ENCODE data around the gene OSBPL10.
"Not testable (repeated sequence)": the region's sequence is repeated elsewhere in the genome, so short reads cannot be mapped to it uniquely, and the experiment has no call there.

Gene OSBPL10

DNA sequence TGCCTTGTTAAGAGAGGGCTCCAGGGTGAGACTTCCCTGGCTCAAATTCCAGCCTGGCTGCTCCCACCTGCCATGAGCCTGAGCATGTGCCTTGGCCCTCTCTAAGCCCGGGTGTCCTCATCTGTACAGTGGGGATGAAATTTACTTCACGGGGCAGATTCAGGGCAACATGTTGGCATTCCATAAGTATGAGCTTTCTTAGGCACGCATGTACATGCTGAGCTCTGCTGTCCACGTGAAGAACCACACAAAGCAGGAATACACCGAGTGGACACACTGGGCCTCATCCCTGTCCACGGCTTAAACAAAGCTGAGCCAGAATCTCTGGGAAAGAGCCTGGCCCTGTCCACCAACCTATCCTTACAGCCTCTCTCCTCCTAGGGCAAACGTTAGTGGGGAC lies 167.4 kb downstream of the OSBPL10 start:
- no peak for DNase-seq (ENCODE audit: low read depth)

DNA sequence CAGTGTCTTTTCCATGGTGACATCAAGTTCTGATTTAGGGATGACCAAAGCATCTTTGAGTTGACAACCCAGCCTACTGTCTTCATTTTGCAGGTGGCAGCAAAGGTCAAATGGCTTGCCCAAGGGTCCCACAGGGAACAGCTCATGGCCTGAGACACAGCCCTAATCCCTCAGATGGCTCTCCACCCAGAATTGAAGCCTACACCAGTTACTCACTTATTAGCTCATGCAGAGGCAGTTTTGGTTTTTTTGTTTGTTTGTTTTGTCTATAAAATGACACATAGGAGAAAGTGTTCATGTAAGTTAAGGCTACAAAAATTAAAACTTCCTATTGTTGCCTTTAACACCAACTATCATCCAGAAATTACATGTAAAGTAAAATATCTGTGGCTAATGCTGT lies 167.9 kb downstream of the OSBPL10 start:
- DNase-seq (ENCODE audit: low read depth): no peak

DNA sequence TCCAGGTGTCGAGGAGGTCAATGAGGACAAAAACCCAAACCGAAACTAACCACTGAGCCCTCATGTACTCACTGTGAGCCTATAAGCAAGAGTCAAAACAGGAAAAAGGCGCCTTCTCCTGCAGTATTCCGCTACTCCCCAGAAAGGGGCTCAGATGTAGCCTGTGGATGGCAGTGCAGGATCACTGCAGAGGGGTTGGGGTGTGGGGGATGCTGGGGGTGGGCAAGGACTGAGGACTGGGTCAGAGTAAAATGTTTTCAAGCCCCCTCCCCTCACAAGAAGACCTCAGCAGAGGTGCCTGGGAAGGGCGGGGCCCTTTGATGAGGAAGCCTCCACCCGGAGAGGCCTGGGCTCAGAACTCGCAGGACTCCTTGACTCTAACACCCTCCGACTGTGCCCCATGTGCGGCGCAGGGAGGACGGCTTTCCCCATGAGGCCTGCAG lies 170.1 kb downstream of the OSBPL10 start:
- DNase-seq (ENCODE audit: low read depth): no peak

DNA sequence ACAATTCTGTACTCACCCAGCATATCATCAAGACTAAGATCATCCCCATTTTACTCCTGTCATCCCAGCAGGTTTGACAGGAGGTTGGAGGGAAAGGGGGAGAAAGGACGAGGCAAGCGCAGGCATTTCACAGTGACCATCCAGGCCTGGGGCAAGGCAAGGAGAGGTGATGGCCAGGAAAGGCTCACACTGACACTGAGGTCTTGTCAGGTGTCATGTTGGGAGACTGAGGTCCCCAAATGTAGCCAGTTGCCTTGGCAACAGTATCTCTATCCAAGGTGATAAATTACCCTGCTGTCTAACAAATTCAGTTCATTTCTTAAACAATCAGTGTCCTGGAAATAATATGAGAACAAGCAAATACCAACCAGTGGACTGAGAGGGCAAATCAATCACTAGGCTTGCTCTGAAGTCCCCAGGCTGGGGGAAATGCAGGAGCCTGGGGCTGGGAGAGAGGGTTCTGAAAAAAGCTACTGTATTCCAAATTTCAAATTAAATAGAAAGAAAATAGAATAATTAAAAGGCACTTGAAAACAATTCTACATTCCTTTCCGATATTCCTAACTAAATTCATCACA lies 172.8 kb downstream of the OSBPL10 start:
- no peak for DNase-seq (ENCODE audit: low read depth)

DNA sequence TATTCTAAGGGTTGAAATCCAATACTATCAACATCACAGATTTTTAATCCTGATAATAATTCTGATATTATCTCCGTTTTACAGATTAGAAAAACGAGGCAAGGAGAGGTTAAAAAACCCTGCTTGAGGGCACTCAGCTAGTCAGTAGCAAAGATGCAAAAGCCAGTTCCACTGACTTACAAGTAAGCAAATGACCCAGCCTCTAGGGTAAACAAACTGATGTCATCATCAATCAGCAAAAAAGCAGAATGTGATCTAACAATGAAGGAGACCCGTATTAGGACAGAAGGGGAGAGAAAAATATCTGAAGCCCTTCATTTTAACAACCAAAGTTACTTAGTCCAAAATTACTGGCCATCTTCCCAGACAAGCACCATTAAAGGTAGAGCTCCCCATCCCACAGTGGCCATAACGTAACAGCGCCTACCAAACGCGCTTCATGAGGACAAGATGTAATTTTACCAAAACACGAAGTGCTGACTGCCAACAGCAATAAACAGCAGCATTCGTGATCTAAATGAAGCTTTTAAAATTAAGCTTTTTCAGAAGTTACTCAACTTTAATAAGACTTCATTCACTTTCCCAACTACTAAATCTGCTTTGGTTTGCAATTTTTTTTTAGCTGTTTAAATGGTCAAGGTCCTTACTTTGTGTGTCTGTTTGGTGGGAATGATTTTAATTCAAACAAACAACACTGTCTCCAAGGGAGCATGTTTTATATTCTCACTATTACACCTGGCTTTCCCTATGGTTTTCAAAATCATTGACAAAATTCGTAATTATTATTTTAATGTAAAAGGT lies 176.6 kb downstream of the OSBPL10 start:
- DNase-seq (ENCODE audit: low read depth): no peak

DNA sequence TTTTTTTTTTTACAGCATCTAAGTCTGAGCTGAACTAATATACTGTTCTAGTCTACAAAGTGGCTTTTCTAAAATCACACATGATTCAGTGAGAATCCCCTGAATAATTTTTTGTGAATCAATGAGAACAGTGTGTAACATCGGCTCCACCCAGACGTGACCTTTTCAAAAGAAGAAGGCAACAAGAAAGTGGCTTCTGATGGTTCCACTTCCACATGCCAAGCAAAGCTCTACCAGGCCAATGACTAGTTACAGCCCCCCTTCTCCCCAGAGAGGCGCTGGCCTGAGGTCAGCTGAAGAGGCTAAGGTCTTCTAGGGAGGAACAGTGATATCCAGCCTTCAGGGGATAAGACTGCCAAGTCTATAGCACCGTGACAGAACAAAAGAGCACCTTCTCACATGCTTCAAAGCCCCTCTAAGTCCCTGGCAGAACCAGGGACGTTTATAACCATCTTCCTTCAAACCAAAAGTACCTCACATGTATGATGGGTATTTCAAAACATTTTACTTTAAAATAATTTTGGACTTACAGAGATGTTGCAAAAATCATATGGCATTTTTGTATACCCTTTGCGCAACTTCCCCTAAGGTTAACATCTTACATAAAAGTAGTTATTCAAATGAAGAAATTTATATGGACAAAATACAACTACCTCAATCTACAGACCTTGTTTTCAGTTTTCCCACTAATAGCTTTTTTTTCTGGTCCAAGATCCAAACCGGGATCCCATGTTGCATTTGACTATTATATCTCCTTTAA lies 177.9 kb downstream of the OSBPL10 start:
- no peak for DNase-seq (ENCODE audit: low read depth)

DNA sequence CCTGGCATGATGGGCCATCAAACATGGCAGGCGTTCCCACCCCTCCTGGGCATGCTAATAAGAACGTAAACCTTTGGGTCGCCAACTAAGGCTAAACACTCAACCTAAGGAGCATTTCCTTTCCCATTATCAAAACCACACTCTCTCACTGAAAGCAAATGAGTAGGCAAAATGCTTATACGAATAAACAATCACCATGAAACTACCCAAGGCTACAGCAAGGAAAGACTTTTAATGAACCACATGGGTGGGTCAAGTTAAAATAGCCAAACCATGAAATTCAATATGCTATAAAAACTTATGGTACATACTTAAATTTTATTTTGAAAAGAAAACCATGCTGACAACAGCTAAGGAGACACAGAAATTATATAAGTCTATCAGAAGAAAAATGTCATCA lies 180.6 kb downstream of the OSBPL10 start:
- no peak for DNase-seq (ENCODE audit: low read depth)

DNA sequence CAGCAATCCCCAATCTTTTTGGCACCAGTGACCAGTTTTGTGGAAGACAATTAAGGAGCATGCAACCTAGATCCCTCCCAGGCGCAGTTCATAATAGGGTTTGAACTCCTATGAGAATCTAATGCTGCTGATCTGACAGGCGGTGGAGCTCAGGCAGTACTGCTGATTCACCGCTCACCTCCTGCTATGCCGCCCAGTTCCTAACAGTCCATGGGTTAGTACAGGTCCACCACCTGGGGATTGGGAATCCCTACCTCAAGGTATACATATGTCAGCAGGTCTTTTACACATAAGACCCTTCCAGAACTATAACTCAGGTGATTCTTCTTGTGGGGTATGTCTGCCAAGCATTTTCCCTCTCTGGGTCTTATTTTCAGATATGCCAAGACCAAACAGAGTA lies 182.2 kb downstream of the OSBPL10 start:
- DNase-seq (ENCODE audit: low read depth): no peak

DNA sequence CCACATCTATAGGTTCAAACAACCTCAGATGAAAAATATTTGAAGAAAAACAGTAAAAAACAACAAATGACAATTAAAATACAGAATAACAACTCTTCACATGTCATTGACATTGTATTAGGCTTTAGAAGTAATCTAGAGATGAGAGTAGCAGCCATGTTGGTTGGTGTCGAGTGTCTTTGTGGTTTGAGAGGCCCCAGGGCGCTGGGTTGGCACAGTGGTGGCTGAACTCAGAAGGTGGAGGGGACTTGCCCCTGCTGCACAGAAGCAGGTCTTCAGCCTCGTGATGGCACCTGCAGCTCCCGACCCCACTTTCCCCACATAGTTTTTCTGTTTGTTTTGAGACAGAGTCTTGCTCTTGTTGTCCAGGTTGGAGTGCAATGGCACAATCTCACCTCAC lies 187.2 kb downstream of the OSBPL10 start:
- no peak for DNase-seq (ENCODE audit: low read depth)

DNA sequence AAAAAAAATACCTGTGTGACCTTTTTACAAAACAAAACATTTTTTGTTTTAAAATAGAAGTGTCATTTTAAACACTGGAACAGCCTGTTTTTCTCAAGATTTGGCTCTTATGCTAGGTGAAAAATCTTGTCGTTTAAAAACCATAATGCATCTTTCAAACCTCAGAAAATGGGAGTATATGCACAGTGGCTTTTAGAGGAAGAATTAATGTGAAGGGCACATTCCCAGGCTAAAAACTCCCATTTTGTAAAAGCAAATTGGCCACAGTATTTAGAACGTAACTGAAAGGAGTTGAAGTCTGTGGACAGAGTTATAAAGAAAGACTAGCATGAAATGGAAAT lies 190.0 kb downstream of the OSBPL10 start:
- DNase-seq (ENCODE audit: low read depth): no peak

DNA sequence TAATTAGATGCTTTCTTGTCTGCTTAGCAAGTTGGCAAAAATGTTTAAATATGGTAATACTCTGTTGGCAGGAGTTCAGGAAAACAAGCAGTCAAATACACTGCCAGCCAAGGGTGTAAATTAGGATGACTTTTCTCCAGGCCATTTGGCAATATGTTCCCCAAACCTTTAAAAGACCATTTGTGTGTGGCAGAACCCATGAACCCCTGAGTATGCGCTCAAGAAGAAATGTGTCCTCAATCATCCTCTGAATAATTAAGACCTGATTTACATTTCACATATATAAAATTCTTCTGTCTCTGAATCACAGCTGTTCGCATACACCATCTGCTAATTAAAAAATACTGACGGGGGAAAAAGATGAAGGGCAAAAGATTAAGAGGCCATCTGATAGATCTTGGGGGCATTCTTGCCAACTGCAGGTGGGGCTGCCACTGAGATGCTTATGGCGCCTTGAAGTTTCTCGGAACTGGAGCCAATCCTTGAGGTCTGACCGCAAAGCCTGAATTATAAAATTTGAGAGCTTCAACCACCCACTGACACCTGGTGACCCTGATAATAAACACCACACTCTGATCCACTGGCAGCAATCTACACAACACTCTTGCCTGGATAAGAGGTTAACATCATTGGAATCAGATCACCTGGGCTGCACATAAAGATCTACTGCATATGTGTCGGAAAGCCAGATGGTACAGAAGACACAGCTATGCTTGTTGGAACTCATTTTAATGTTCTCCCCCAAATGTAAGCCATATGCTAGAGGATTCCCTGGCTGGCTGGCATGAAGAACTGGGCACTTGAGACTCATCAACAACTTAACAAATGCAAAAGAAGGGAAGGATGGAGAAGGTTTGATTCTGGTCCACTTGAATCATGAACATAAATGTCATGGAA lies 190.6 kb downstream of the OSBPL10 start:
- no peak for DNase-seq (ENCODE audit: low read depth)

DNA sequence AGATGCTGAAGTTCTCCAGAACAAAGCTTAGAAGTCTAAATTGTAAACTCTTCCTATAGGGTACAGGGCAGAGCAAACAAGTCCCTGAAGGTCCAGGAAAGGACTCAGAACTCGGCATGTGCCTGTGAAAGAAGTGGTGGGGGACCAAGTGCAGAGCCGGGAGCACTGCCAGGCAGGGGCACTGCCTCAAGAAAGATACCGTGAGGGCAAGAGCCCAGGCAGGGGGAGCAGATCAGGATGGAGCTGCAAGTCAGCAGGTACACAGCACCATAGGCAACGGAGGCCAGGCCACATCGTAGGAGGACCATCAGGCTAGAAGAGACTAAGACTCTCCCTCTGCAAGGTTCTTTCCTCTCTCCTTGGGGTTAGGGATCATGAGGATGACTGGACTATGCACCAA lies 191.6 kb downstream of the OSBPL10 start:
- DNase-seq (ENCODE audit: low read depth): no peak

DNA sequence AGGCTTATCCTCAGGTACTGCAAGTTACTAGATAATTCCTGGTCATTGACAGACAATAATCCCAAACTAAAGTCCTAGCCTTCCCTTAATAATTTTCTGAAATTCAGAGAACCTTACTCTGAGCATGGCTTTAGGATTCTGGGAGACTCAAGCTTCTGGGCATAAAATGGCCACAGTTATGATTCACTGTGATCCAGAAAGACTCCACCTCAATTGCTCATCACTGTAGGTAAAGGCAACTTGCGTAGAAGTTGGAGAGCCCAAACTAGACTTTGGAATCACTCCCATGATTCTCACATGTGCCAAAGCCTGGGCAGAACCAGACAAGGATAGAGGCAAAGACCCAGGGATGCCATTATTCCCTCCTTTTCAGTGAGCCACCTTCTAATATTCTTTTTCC lies 195.3 kb downstream of the OSBPL10 start:
- no peak for DNase-seq (ENCODE audit: low read depth)

DNA sequence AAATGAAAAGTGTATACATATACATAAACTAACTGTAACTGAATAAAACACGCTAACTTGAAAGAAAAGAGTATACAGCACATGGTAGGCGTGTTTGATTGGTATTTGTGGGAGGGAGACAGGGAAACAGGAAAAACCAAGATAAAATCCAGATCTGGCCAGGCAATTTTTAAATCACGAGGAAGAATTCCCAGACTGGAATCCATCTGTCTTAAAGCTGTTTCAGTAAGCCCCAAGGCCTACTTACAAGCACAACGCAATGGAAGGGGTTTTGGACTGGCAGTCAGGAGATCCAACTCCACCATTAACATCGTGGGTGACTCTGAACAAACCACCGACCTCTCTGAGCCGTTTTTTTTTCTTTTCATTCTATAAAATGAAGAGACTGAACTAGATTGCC lies 195.8 kb downstream of the OSBPL10 start:
- no peak for DNase-seq (ENCODE audit: low read depth)

DNA sequence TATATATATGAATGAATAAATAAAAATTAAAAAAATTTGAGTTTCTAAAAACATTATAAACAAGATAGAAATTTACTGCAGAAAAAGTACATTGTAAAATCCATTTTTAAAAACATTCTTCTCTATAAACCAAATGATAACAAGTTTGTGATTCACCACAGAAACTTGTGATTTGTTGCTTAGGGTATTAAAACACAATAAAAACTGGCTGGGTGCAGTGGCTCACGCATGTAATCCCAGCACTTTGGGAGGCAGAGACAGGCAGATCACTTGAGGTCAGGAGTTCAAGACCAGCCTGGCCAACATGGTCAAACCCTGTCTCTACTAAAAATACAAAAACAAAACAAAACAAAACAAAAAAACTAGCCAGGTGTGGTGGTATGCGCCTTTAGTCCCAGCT lies 197.2 kb downstream of the OSBPL10 start:
- not testable (repeated sequence) for DNase-seq (ENCODE audit: low read depth)

DNA sequence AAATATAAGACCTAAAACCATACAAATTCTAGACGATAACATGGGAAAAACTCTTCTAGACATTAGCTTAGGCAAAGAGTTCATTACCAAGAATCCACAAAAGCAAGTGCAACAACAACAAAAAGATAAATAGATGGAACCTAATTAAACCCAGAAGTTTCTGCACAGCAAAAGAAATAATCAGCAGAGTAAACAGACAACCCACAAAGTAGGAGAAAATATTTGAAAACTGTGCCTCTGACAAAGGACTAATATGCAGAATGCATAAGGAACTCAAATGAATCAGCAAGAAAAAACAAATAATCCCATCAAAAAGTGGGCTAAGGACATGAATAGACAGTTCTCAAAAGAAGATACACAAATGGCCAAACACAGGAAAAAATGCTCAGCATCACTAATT lies 198.8 kb downstream of the OSBPL10 start:
- DNase-seq (ENCODE audit: low read depth): not testable (repeated sequence)

DNA sequence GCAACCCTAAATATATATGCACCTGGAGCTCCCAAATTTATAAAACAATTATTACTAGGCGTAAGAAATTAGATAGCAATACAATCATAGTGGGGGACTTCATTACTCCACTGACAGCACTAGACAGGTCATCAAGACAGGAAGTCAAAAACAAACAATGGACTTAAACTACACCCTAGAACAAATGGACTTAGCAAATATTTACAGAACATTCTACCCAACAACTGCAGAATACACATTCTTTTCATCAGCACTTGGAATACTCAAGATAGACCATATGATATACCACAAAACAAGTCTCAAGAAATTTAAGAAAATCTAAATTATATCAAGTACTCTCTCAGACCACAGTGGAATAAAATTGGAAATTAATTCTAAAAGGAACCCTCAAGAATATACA lies 201.5 kb downstream of the OSBPL10 start:
- DNase-seq (ENCODE audit: low read depth): no peak

DNA sequence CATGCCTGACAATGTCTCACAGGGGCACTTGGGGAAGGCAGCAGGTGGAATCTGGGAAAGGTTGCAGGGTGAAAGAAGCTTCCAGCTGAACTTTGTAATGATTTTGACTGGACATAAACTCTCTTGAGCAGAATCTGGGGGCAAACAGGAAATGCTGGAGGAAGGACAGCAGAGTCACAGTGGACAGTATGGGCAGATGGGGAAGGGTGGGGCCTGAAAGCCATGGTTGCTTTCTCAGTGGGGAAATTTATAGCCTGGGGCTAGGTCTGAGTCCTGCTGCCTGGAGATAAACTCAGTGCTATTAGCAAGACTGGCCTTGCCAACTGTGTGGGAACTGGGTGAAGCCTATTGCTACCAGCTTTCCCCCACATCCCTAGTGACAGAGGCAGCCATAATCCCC lies 203.2 kb downstream of the OSBPL10 start:
- DNase-seq (ENCODE audit: low read depth): no peak

DNA sequence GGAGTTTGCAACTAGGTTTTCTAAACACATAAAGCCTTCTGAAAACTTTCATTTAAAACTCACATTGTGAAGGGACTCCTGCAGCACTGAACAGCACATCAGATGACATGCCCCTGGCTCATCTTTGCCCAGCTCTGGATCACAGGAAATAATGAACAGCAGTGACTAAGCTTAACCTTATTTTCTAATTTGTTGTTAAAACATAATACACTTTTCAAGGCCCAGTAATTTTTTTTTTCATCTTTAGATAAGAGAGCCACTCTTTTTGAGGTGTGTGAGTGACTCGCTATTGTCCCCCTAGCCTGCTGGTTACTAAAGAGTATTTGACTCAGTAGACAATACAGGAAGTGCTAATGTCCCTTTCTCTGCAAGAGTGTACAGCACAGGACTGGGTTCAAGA lies 204.0 kb downstream of the OSBPL10 start:
- no peak for DNase-seq (ENCODE audit: low read depth)

DNA sequence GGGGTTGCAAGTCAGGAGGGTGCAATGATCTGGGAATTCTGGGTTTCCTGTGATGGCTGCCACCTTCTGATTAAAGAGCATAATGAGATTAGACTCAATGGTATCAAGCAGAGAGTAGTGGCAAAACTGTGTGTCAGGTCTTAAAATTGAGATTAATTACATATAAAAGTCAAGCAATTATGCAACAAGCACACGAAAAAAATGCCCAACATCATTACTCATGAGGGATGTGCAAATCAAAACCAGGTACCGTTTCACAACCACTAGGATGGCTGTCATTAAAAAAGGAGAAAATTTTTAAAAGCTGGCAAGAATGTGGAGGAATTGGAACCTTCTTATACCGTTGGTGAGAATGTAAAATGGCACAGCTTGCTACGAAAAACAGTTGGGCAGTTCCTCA lies 205.0 kb downstream of the OSBPL10 start:
- no peak for DNase-seq (ENCODE audit: low read depth)

DNA sequence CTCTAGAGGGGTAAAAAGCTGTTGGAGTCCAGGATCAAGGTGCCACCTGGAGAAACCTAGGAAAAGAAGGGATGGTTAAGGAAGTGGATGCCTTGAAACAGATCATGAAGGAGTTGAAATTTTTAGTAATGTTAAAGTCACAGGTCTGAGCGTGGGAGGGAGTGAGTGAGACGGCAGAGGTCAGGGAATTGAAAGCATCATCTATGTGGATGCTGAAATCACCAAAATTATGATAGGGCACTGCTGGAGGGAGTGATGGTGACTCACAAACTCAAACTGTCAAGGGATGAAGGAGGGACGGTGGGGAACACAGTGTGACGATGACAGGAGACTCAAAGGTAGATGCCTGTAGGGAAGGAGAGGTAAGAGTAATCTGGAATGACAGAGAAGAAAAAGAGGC lies 205.7 kb downstream of the OSBPL10 start:
- no peak for DNase-seq (ENCODE audit: low read depth)

DNA sequence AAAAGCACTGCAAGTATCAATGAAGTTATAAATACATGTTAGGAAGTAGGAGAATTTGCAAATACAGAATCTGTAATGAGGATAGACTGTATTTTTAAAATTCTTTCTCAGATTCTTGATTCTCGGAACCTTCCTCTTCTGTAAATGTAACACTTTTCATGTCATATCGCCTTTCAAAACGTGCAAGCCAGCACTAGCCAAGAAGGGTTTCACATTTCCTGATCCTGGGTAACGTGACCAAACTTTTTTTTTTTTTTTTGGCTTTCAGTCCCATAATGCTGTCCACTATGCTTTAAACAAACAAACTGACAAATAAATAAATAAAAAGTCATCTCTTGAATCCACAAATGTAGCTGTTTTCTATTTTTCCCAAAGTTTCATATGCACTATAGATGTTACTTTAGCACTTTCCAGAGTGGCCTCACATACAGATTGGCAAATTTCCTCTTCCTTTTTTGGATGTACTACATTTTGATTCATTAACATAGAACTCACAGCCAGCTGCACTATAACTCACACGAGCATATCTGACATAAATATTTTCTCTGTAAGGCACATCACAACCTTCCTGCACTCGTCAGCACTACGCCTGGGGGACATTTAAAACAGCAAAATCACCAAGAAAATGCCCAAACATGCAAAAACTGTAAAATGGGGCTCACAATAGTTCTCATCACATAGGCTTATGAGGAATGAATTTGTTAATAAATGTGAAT lies 208.1 kb downstream of the OSBPL10 start:
- no peak for DNase-seq (ENCODE audit: low read depth)
